GM21515 (cell line): Measurements from ENCODE around the gene WFS1.
A peak's percentile ranks its signal among the peaks of the same experiment; 100 is the strongest.

Experiments
- ATAC-seq: cut with Tn5 transposase; IDR thresholded peaks from one replicate; pipeline ENCODE4 v1.9.1; 2021; ENCODE audit not compliant: unreplicated experiment

The WFS1 gene, protein sequence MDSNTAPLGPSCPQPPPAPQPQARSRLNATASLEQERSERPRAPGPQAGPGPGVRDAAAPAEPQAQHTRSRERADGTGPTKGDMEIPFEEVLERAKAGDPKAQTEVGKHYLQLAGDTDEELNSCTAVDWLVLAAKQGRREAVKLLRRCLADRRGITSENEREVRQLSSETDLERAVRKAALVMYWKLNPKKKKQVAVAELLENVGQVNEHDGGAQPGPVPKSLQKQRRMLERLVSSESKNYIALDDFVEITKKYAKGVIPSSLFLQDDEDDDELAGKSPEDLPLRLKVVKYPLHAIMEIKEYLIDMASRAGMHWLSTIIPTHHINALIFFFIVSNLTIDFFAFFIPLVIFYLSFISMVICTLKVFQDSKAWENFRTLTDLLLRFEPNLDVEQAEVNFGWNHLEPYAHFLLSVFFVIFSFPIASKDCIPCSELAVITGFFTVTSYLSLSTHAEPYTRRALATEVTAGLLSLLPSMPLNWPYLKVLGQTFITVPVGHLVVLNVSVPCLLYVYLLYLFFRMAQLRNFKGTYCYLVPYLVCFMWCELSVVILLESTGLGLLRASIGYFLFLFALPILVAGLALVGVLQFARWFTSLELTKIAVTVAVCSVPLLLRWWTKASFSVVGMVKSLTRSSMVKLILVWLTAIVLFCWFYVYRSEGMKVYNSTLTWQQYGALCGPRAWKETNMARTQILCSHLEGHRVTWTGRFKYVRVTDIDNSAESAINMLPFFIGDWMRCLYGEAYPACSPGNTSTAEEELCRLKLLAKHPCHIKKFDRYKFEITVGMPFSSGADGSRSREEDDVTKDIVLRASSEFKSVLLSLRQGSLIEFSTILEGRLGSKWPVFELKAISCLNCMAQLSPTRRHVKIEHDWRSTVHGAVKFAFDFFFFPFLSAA

DNA sequence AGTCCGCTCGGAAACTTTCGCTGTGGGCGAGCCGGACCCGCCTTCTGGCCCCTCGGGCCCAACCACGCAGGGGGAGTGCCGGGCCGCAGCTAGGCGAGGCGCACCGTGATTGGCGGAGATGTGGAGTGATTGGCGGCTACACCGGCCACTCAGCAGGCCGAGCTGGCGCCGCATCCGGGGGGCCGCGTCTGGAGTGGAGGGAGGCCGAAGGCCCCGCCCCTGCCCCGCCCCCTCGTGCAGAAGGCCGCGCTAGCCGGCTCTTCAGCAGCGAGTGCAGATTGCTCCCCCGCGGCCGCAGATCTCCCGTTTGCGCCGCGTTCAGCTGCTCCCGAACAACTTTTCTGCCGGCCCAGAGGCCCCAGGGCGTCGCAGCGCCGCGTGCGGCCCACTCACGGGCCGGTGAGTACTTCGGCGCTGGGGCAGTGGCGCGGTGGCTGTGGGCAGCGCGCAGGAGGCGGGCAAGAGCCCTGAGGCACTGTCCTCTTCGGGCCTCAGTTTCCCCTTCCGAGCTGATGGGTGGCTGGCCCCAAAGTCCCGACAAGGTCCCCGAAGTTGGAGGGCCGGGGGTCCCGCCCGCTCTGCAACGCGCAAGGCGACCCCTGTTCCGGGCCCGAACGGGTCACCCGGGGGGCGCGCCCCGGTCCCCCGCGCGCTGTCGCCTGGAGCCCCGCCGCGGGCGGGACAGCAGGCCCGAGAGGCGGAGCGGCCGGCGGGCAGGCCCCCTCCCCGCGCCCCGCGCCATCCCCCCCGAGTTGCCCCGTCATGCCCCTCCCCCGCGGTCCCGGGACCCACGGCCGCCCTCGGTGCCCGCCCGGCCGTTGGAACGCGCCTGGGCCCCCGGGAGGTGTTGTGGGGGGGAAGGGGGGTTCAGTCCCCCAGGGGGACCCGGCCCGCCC lies at the start of gene WFS1:
TSS of gene WFS1 (plus strand) at position 235 of the 896 bp plus-strand sequence. CDS start 7,606 bp downstream, outside the sequence.
- ATAC-seq: peak; percentile 100

DNA sequence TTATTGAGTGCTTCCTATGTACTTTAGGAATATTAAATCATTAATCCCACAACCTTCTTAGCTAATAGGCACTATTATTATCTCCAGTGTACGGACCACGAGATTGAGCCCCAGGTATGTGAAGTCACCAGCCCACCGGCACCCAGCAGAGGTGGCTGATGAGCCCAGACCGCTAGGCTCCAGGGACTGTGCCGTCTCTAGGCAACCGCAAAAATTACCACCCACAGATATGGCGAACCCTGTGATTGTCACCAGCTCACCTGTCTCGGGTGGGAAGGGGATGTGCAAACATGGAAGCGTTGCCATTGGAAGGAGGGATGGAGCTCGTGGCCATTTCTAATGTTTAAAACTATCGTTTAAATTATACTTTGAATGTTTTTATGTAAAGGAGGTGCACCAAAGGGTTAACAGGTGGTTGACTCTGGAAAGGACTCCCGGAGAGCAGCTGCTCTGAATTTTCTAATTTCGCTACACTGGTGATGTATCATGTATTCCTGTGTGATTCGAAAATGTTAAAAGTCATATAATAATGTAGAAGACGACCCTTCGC lies 48.3 kb upstream of the WFS1 start:
- no peak for ATAC-seq

- no peak for ATAC-seq
Measured at GRCh38 chr4:6221851-6222760, 47.5 kb upstream of the WFS1 start.

GRCh38 chr4:6222761-6223292 lies 46.8 kb upstream of the WFS1 start:
- no peak for ATAC-seq

GRCh38 chr4:6224735-6225134 lies 44.9 kb upstream of the WFS1 start:
- ATAC-seq: no peak

DNA sequence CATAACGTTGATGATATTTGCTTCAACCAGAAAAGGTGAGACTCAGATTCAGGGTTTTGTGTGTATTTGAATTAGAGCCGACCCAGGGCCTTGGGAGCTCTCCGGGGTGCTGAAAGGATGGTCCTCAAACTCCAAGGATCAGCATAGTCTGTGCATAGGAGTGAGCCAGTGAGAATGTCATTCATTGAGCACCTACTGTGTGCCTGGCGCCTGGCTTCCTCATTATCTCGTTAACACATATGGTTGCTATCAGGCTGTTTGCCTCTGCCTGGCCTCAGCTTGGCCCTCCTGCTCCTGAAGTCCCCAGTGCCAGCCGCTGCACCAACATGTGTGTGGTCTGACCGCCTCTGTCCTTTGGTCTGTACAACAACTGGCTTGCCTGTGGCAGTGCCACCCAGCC lies 44.2 kb upstream of the WFS1 start:
- no peak for ATAC-seq

GRCh38 chr4:6226506-6226905 lies 43.1 kb upstream of the WFS1 start:
- ATAC-seq: no peak

DNA sequence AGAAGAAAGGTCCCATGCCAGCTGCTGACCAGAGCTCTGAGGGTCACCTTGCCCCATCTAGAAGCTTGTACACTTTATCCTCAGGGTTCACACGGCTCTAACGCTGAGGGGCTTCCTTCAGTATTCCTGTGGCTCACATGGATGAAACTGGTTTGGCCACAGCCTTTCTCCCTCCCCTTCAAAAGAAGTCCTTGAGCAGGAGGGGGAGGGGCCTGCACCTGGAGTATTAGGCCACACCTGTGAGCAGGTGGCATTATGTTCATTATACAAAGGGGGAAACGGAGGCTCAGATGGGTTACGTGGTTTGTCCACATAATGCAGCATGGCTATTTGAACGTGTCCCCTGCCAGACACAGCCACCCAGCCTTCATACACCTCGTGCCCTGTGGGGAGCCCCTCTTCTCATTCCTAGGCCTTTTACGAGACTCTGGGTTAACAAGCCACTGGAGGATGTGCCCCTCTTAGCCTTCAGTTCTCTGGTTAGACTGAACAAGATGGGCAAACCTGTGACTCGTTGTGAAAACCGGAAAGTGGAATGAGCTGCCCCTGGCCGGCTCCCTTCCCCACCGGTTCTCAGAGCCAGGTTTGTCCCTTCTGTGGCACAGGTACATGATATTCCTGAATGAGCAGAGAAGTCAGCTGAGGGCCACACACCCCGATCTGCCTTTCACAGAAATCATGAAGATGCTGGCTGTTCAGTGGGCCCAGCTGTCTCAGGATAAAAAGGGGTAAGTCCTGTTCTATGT lies 42.1 kb upstream of the WFS1 start:
- no peak for ATAC-seq

DNA sequence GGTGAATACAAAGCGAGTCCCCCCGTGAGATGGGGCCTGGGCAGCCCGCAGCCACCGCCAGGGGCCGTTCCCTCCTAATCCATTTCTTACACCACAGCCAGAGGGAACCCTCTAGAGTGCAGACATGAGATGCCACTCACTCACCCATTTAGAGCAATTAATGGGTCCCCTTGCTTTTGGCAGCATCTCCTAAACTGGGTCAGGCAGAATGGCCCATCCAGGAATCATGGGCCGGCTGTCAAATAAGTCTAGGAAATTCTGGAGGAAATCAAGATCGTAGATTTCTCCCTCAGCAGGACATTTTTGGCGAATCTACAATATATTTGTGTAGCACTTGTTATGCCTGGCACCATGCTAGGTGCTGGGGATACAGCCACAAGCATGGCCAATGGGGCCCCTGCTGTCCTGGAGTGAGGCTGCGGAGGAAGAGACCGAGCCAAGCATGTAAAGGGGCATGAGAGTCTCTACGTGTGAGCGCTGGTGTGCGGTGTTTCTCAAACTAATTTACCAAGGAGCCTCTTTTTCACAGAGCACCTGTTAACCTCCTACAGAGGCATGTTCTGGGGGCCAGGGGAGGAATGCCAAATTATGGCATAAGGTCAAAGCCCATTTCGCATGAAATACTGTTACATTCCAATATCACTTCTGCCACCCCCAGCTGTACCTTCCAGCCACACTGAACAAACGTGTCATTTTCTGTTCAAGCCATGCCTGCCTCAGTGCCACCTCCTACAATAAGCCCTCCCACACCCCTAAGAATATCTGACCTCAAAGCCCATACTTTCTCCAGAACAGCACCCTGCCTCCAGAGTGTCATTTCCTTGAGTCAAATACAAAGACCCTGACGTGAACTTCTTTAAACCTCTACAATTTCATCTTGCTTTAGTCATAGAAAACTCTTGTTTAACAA lies 41.2 kb upstream of the WFS1 start:
- no peak for ATAC-seq

DNA sequence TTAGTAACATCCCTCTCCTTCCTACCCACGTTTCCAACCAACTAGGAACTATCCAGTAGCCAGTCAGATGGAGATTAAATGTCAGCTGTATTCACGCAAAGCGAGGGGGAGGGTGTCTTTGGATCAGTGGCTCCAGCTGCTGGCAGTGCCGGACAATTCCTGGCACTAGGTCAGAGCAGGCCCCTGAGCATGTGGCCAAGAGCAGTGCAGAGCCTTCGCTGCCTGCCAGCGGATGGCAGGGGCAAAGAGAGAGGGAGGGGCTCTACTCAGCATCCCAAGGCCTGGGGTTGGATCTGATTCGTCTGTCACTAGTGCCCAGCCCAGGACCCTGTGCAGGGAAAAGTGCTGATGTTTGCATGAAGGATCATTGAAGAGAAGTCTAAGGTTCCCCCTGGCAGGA lies 40.6 kb upstream of the WFS1 start:
- no peak for ATAC-seq

DNA sequence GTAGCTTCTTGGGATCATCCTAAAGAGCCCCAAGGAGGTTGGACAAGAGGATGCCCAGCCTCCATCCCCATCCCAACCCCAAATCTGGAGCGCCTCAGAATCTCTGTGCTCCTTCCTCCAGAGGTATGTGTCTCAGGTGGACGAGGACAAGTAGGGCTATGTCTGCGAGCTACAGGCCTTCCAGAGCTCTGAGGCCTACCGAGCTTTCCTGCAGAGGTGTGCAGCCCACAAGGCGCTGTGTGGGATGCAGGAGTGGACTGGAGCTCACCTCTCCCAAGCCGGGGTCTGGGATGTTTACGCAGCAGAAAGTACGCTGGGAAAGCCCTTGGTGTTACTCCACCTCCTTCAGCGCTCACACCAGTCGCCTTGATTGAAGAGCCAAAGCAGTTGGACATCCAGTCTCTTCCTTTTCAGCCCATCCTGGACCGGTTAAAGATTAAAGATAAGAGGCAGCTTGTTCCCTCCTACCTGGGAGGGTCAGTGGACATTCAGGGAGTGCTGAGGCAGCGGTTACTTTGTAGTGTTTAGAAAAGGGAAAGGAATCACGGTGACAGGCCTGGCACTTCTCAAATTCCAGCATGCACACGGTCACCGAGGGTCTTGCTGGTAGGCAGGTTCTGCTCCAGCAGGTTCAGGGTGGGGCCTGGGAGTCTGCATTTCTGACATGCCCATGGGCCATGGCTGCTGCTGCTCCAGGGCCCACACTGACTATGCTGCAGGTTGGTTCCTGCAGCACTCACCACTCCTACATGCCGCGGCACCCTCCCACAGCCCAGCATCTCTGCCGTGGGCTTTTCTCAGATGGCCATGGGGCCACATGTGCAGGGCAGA lies 39.8 kb upstream of the WFS1 start:
- ATAC-seq: no peak

- no peak for ATAC-seq
Measured at GRCh38 chr4:6230502-6230785, 39.2 kb upstream of the WFS1 start.

GRCh38 chr4:6230827-6231662 lies 38.6 kb upstream of the WFS1 start:
- ATAC-seq: no peak

- ATAC-seq: no peak
Measured at GRCh38 chr4:6231663-6232165, 37.9 kb upstream of the WFS1 start.

GRCh38 chr4:6232836-6233785 lies 36.5 kb upstream of the WFS1 start:
- ATAC-seq: no peak
